NOMO-1 treated with dmso at 0.1 percent for 144 hours (cell line): Measurements from ENCODE around the gene BANP.
"Not testable (repeated sequence)": the region's sequence is repeated elsewhere in the genome, so short reads cannot be mapped to it uniquely, and the experiment has no call there.

Source experiments
- DNase-seq: peaks from one replicate; lab custom pipeline; 2025; ENCODE audit not compliant: unreplicated experiment; lab: John Stamatoyannopoulos, UW

The BANP gene

GRCh38 chr16:87926246-87927194, 24.7 kb upstream of the BANP start:
- no peak for DNase-seq

- no peak for DNase-seq
These were observed 24.1 kb upstream of the BANP start for GRCh38 chr16:87927195-87927562.

GRCh38 chr16:87929986-87930385, 21.2 kb upstream of the BANP start:
- no peak for DNase-seq

- no peak for DNase-seq
These were observed 20.8 kb upstream of the BANP start for GRCh38 chr16:87930456-87930855.

GRCh38 chr16:87931504-87931903, 19.7 kb upstream of the BANP start:
- DNase-seq, result no peak

GRCh38 chr16:87932475-87933139, 18.6 kb upstream of the BANP start:
- DNase-seq, result not testable (repeated sequence)

GRCh38 chr16:87933140-87933495, 18.1 kb upstream of the BANP start:
- DNase-seq, result no peak

GRCh38 chr16:87934752-87935425, 16.3 kb upstream of the BANP start:
- DNase-seq, result not testable (repeated sequence)

- DNase-seq, result not testable (repeated sequence)
These were observed 15.2 kb upstream of the BANP start for GRCh38 chr16:87936016-87936374.

- no peak for DNase-seq
These were observed 14.6 kb upstream of the BANP start, which contains the start of gene CA5A for GRCh38 chr16:87936375-87937230. Gene CA5A, minus strand, starts transcription at chr16:87936529. Its CDS starts 79 bp downstream, at chr16:87936450.

- not testable (repeated sequence) for DNase-seq
These were observed 14.0 kb upstream of the BANP start for GRCh38 chr16:87937231-87937542.

GRCh38 chr16:87938412-87938949, 12.8 kb upstream of the BANP start:
- DNase-seq, result no peak

GRCh38 chr16:87939562-87940423, 11.4 kb upstream of the BANP start:
- DNase-seq, result no peak

GRCh38 chr16:87942680-87943079, 8.6 kb upstream of the BANP start:
- no peak for DNase-seq

- no peak for DNase-seq
These were observed 5.7 kb upstream of the BANP start for GRCh38 chr16:87945351-87946042.

GRCh38 chr16:87946596-87947347, 4.5 kb upstream of the BANP start:
- DNase-seq, result no peak

- DNase-seq, result no peak
These were observed 3.7 kb upstream of the BANP start for GRCh38 chr16:87947356-87948118.

GRCh38 chr16:87948119-87948545, 3.1 kb upstream of the BANP start:
- DNase-seq, result no peak
